ENCODE measurements around the gene METTL21C.

DNA sequence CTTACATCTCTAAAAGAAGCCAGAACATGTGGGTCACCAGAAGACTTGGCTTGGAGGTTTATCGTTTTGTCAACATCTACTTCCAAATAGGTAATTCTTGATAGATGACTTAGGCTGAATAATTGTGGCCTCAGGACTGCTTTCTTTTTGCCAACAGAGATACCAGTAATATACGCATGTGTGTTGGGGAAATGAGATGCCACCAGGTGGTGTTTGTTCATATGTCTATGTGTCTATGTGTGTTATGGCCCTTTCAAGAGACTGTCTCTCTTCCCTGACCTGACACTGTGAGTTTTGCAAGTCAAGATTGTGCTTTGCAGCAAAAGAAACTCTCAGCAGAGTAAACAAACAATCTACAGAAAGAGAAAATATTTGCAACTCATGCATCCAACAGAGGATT is 31.6 kb upstream of the METTL21C start:
- TF ChIP-seq, protein P1, sequence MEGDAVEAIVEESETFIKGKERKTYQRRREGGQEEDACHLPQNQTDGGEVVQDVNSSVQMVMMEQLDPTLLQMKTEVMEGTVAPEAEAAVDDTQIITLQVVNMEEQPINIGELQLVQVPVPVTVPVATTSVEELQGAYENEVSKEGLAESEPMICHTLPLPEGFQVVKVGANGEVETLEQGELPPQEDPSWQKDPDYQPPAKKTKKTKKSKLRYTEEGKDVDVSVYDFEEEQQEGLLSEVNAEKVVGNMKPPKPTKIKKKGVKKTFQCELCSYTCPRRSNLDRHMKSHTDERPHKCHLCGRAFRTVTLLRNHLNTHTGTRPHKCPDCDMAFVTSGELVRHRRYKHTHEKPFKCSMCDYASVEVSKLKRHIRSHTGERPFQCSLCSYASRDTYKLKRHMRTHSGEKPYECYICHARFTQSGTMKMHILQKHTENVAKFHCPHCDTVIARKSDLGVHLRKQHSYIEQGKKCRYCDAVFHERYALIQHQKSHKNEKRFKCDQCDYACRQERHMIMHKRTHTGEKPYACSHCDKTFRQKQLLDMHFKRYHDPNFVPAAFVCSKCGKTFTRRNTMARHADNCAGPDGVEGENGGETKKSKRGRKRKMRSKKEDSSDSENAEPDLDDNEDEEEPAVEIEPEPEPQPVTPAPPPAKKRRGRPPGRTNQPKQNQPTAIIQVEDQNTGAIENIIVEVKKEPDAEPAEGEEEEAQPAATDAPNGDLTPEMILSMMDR (IDR thresholded peaks at IDR 0.05), result no peak
- TF ChIP-seq POLR2A (IDR thresholded peaks at IDR 0.05), result no peak
